ENCODE data around the gene CD27. TPM values are rescaled to one million over a fixed set of nuclear protein-coding genes. Genes with fewer than 3 reads are reported as not detected.
"Not testable (repeated sequence)": the region's sequence is repeated elsewhere in the genome, so short reads cannot be mapped to it uniquely, and the experiment has no call there.

CD27 gene
- total RNA-seq, 4 donors from 2014 or later: 0.50 to 0.96 (median 0.65) TPM; not detected in 1

DNA sequence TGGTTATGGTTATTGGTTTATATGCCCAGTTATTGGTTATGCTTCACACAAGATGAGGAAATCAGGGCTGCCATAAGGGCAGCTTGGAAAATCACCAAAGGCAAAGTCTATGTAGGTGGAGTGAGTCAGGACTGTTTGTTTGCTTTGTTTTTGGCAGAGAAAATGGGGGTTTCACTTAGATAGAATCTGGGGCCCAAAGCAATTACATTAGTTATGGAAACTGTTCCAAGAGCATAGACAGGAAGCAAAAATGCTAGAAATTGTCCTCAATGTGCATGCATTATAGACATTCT is 23.5 kb downstream of the CD27 start:
- ATAC-seq (ENCODE audit: low FRiP score) (no peak), DNase-seq (ENCODE audit: low spot score) (no peak)
- TF ChIP-seq, protein P1, sequence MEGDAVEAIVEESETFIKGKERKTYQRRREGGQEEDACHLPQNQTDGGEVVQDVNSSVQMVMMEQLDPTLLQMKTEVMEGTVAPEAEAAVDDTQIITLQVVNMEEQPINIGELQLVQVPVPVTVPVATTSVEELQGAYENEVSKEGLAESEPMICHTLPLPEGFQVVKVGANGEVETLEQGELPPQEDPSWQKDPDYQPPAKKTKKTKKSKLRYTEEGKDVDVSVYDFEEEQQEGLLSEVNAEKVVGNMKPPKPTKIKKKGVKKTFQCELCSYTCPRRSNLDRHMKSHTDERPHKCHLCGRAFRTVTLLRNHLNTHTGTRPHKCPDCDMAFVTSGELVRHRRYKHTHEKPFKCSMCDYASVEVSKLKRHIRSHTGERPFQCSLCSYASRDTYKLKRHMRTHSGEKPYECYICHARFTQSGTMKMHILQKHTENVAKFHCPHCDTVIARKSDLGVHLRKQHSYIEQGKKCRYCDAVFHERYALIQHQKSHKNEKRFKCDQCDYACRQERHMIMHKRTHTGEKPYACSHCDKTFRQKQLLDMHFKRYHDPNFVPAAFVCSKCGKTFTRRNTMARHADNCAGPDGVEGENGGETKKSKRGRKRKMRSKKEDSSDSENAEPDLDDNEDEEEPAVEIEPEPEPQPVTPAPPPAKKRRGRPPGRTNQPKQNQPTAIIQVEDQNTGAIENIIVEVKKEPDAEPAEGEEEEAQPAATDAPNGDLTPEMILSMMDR (IDR thresholded peaks at IDR 0.05): no peak

DNA sequence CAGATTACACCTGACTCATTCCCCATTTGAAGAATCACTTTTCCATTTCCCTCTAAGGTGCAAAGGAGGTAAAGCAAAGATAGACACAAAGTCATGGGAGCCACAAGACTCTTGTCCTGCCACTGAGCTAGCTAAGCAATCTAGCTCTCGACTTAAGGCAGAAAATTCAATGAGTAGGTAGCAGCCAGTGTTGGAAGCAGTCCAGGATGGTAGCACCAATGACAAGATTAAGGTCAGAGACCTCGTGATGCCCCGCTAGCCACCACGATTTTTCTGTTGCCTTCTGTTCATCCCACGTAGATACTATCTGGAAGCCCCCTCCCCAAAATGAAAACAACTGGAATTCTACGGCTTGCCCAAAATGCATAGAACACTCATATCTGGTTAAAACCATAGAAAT is 24.3 kb downstream of the CD27 start:
- TF ChIP-seq, protein P1 (IDR thresholded peaks at IDR 0.05): no peak
- ATAC-seq (ENCODE audit: low FRiP score): no peak
- no peak for DNase-seq (ENCODE audit: low spot score)

DNA sequence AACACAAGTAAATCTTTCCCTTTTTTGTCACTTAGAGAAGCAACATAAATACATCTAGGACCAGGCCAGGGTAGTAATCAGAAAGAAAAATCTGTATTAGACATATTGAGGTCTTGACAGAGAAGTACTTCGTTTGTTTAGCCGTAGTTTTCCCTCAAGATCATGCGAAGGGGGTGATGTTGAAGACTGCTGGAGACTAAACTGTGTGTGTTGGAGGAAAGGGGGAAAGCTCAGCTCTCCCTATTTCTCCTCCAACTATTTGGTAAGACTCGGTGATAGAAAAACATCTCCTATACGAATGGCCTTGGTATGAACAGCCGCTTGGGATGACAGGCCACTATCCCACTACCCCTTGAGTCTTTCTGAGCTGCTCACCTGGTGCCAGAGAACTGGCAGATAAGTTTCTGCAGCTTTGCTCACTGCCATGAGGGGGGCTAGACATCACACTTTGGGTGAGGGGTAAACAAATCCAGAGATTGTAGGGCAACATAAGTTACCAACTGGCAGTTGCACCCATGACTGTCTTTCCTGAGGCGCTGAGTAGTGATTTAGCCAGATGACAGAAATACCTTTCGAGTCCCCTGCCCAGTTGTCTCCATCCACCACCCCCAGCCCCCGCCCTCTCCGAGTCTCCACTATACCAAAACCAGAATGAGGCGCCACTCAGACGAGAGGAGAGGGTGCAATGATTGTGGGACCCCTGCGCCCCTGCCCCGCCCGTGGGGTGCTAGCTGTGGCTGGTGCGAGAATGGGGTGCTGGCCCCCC is 25.0 kb downstream of the CD27 start:
- no peak for DNase-seq (ENCODE audit: low spot score)
- ATAC-seq (ENCODE audit: low FRiP score): no peak
- TF ChIP-seq, protein P1 (IDR thresholded peaks at IDR 0.05): no peak

DNA sequence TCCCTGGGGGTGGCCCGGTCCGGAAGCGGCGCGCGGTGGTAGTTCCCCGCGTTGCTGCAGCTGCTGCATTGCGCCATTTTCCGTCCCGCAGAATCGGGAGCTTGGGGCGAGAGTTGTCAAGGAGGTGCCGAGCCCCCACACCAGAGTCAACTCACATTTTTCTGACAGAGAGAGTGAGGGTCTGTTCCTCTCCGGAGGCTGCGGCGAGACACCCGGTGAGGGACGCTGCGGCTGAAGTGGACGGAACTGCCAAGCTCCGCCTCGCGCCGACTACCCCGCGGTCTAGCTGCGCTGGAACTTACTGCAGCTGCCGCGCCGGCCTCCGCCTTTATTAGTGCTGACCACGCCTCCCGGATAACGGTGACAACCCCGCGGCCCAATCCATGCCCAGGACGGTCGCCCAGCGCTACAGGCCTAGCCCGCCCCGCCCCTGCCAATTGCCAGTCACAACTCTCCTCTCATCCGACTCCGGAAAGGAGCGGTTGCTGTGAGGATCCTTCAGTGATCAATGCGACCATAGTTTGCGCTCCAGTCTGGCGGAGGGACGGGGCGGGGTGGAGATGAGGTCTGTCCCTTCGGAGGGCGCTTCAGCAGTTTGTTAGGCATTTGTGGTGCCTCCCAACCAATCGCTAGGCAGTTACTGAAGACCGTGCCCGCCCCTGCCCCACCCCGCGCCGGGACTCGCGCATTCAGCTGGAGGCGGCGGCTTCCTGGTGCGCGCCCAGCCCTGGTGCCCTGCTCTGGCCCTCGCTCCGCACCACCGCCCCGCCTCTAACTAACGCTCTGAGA is 25.8 kb downstream of the CD27 start, which contains the start of gene VAMP1:
TSS of gene VAMP1 (minus strand) at position 303 of the 789 bp plus-strand sequence. CDS start at position 157, 146 bp downstream.
- TF ChIP-seq, protein P1 (IDR thresholded peaks at IDR 0.05): no peak
- ATAC-seq (ENCODE audit: low FRiP score) (peak; percentile 98), DNase-seq (ENCODE audit: low spot score) (peak; percentile 95)

DNA sequence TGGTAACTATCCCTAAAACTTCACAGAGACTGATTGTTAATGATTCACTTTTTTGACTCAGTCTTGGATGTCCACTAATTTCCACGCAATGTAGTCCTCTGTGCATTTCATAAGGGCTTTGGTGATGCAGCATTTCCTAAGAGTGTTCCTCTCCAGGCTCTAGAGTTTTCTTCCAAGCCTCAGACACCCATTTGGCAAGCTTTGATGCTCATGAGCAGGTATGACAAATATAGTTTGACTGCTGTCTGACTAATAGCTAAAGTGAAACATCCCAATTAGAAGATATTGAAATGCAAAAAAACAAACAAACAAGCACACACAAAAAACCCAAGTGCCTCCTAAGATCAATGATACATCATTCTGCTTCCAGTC is 27.2 kb downstream of the CD27 start:
- DNase-seq (ENCODE audit: low spot score) (no peak), ATAC-seq (ENCODE audit: low FRiP score) (no peak)
- TF ChIP-seq, protein P1 (IDR thresholded peaks at IDR 0.05): no peak

DNA sequence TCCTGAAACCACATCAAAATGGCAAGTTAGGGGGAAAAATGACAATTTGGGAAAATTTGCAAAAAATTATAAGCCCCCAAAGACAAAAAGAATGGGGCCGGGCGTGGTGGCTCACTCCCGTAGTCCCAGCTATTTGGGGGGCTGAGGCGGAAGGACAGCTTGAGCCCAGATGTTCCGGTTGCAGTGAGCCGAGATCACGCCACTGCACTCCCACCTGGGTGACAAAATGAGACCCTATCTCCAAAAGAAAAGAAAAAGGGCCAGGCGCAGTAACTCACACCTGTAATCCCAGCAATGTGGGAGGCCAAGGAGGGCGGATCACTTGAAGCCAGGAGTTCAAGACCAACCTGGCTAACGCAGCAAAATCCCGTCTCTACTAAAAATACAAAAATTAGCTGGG is 27.7 kb downstream of the CD27 start:
- DNase-seq (ENCODE audit: low spot score) (no peak), ATAC-seq (ENCODE audit: low FRiP score) (no peak)
- TF ChIP-seq, protein P1 (IDR thresholded peaks at IDR 0.05): no peak

DNA sequence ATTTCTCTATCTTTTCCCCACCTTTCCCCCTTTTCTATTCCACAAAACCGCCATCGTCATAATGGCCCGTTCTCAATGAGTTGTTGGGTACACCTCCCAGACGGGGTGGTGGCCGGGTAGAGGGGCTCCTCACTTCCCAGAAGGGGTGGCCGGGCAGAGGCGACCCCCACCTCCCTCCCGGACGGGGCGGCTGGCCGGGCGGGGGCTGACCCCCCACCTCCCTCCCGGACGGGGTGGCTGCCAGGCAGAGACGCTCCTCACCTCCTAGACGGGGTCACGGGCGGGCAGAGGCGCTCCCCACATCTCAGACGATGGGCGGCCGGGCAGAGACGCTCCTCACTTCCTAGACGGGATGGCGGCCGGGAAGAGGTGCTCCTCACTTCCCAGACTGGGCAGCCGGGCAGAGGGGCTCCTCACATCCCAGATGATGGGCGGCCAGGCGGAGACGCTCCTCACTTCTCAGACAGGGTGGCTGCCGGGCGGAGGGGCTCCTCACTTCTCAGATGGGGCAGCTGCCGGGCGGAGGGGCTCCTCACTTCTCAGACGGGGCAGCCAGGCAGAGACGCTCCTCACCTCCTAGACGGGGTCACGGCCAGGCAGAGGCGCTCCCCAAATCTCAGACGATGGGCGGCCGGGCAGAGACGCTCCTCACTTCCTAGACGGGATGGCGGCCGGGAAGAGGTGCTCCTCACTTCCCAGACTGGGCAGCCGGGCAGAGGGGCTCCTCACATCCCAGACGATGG is 30.6 kb downstream of the CD27 start:
- DNase-seq (ENCODE audit: low spot score); ATAC-seq (ENCODE audit: low FRiP score): not testable (repeated sequence)
